CD4-positive, alpha-beta T cell (primary cell): Measurements from ENCODE around the gene M1AP. TPM values are rescaled to one million over a fixed set of nuclear protein-coding genes. Genes with fewer than 3 reads are reported as not detected.

ENCODE experiments used
- ATAC-seq: fragments of 200-7000 bp; cut with Tn5 transposase; one replicate; pipeline ENCODE4 v1.10.0; 2022; ENCODE audit warnings: mild to moderate bottlenecking; ENCODE audit not compliant: poor library complexity
- CTCF ChIA-PET: fragments of 350-600 bp; sonication (Branson Sonifier 250); formaldehyde crosslinking; loops from one replicate; lab custom pipeline; 2021; ENCODE audit warnings: antibody characterized with exemption, inconsistent platforms; lab: Charles Lee
- POLR2A ChIA-PET: fragments of 350-600 bp; sonication (Branson Sonifier 250); formaldehyde crosslinking; loops from one replicate; lab custom pipeline; 2021; ENCODE audit warnings: antibody characterized with exemption, inconsistent platforms; lab: Charles Lee
- DNase-seq, 14 experiments: peaks; one replicate each; pipeline ENCODE4 v3.0.0-alpha.2; 2013 to 2020; ENCODE audit warnings: mixed read lengths in 2 of 14
- H3K27ac ChIP-seq, 2 donors: one replicate each; pipeline versions ENCODE4 v1.5.1 to v1.7.0; 2013; ENCODE audit warnings: low read length in 2 of 2, low read depth in 1 of 2, mild to moderate bottlenecking in 1 of 2
- H3K27me3 ChIP-seq, 2 experiments: 1 replicate in 1 of 2; 2 replicates in 1 of 2; pipeline versions ENCODE4 v1.6.1 to v1.7.0; 2013; ENCODE audit warnings: low read length in 2 of 2, control low read depth in 1 of 2, mild to moderate bottlenecking in 1 of 2, moderate library complexity in 1 of 2; ENCODE audit not compliant: insufficient read depth in 2 of 2, control insufficient read depth in 1 of 2
- H3K36me3 ChIP-seq: one replicate; pipeline ENCODE4 v1.6.1; 2013; ENCODE audit warnings: low read length, control low read depth; ENCODE audit not compliant: insufficient read depth
- H3K4me1 ChIP-seq: one replicate; pipeline ENCODE4 v1.6.1; 2013; ENCODE audit warnings: low read length, control low read depth; ENCODE audit not compliant: insufficient read depth
- H3K4me3 ChIP-seq: one replicate; pipeline ENCODE4 v1.5.1; 2013; ENCODE audit warnings: mild to moderate bottlenecking, low read length, moderate library complexity
- H3K9me3 ChIP-seq, 2 experiments: 1 replicate in 1 of 2; 2 replicates in 1 of 2; pipeline versions ENCODE4 v1.6.1 to v1.7.0; 2013; ENCODE audit warnings: low read length in 2 of 2, mild to moderate bottlenecking in 2 of 2, control low read depth in 1 of 2, moderate library complexity in 1 of 2; ENCODE audit not compliant: control insufficient read depth in 1 of 2, insufficient read depth in 1 of 2
- H3K27ac Mint-ChIP-seq: one replicate; pipeline ENCODE4 v1.8.0; 2020; ENCODE audit warnings: mixed read lengths
- H3K27me3 Mint-ChIP-seq: one replicate; pipeline ENCODE4 v1.8.0; 2021; ENCODE audit warnings: mixed read lengths
- H3K36me3 Mint-ChIP-seq: one replicate; pipeline ENCODE4 v1.8.0; 2021; ENCODE audit warnings: low read depth, mixed read lengths
- H3K4me1 Mint-ChIP-seq: one replicate; pipeline ENCODE4 v1.8.0; 2021; ENCODE audit warnings: low read depth, mixed read lengths
- H3K4me3 Mint-ChIP-seq: one replicate; pipeline ENCODE4 v1.8.0; 2020; ENCODE audit warnings: mild to moderate bottlenecking, mixed read lengths
- H3K9me3 Mint-ChIP-seq: one replicate; pipeline ENCODE4 v1.8.0; 2020; ENCODE audit warnings: mixed read lengths
- CTCF ChIP-seq: fragments of 200-600 bp; IDR thresholded peaks from one replicate; pipeline ENCODE4 v1.8.0; 2022; ENCODE audit warnings: antibody characterized with exemption, mild to moderate bottlenecking
- intact Hi-C, 2 experiments: fragments of 100-400 bp; cut with DNase I in 1 of 2; cut with micrococcal nuclease in 1 of 2; formaldehyde crosslinking; loops; one replicate each; pipeline versions ENCODE4 v1.15.1 to v1.9.0; 2023 to 2025; cut with DNase I, micrococcal nuclease
- total RNA-seq, 174 experiments: library from RNA in 2 of 174; stranded (reverse) in 2 of 174; gene quantifications; one replicate each; pipeline ENCODE4 v1.2.3 and lab custom pipeline; 2021 to 2026

Gene M1AP
- total RNA-seq, 2 experiments from 2014 or later: not detected

- peaks cover 70% of the 10 kb centered on the region for H3K36me3 Mint-ChIP-seq
- H3K27ac ChIP-seq: no peak overlapping the region
Measured at GRCh38 chr2:74679615-74680014, 31.5 kb upstream of the M1AP start.

GRCh38 chr2:74676331-74676730, 28.2 kb upstream of the M1AP start:
- peaks cover 96% of the 10 kb centered on the region for H3K36me3 Mint-ChIP-seq
- Histone ChIP-seq H3K27me3 (no peaks in the 10 kb centered on the region), H3K4me3 (no peak overlapping the region), H3K9me3 (no peaks in the 10 kb centered on the region), H3K27ac (no peak overlapping the region), H3K36me3 (peaks cover 60% of the 10 kb centered on the region), H3K4me1 (no peaks in the 10 kb centered on the region)
- no peak overlapping the region for H3K4me3 Mint-ChIP-seq
- TF ChIP-seq CTCF: no peak
- no peaks in the 10 kb centered on the region for H3K4me1 Mint-ChIP-seq
- POLR2A ChIA-PET: no interaction called here
- CTCF ChIA-PET: no interaction called here
- intact Hi-C loops: no loop called here
- H3K27me3 Mint-ChIP-seq: no peaks in the 10 kb centered on the region
- DNase-seq: no peak
- no peaks in the 10 kb centered on the region for H3K9me3 Mint-ChIP-seq
- ATAC-seq: no peak
- no peak overlapping the region for H3K27ac Mint-ChIP-seq

More at GRCh38 chr2:74679615-74680014, 31.5 kb upstream of the M1AP start:
- ChIA-PET POLR2A (no interaction called here), CTCF (no interaction called here)
- H3K4me3 ChIP-seq: no peak overlapping the region
- intact Hi-C loops: no loop called here
- H3K4me3 Mint-ChIP-seq: no peak overlapping the region
- H3K27ac Mint-ChIP-seq: no peak overlapping the region
- no peaks in the 10 kb centered on the region for H3K4me1 ChIP-seq
- H3K27me3 ChIP-seq: no peaks in the 10 kb centered on the region
- H3K9me3 Mint-ChIP-seq: no peaks in the 10 kb centered on the region
- no peak for ATAC-seq
- no peaks in the 10 kb centered on the region for H3K27me3 Mint-ChIP-seq
- H3K4me1 Mint-ChIP-seq: no peaks in the 10 kb centered on the region
- no peak for TF ChIP-seq CTCF
- no peaks in the 10 kb centered on the region for H3K9me3 ChIP-seq
- peaks cover 37% of the 10 kb centered on the region for H3K36me3 ChIP-seq
- no peak for DNase-seq

- no peak overlapping the region for H3K4me3 ChIP-seq
- peaks cover 89% of the 10 kb centered on the region for H3K36me3 Mint-ChIP-seq
- DNase-seq: no peak
- H3K9me3 Mint-ChIP-seq: no peaks in the 10 kb centered on the region
- ATAC-seq: no peak
- POLR2A ChIA-PET: no interaction called here
- peaks cover 57% of the 10 kb centered on the region for H3K36me3 ChIP-seq
- no peak overlapping the region for H3K27ac ChIP-seq
- no peaks in the 10 kb centered on the region for H3K4me1 Mint-ChIP-seq
- intact Hi-C loops: no loop called here
- TF ChIP-seq CTCF: no peak
- no peaks in the 10 kb centered on the region for H3K4me1 ChIP-seq
- H3K27me3 Mint-ChIP-seq: no peaks in the 10 kb centered on the region
- CTCF ChIA-PET: no interaction called here
- H3K9me3 ChIP-seq: no peaks in the 10 kb centered on the region
- no peaks in the 10 kb centered on the region for H3K27me3 ChIP-seq
- H3K27ac Mint-ChIP-seq: no peak overlapping the region
- no peak overlapping the region for H3K4me3 Mint-ChIP-seq
Measured at GRCh38 chr2:74675090-74675489, 27.0 kb upstream of the M1AP start.
